NT2/D1 (cell line): ENCODE data around the gene SAMD13.

Experiments
- DNase-seq: peaks from one replicate; pipeline ENCODE4 v3.0.0-alpha.2; 2011; ENCODE audit warnings: low read depth, low spot score
- H3K27me3 ChIP-seq: 2 replicates; pipeline ENCODE4 v1.6.0; 2011; ENCODE audit warnings: mild to moderate bottlenecking; ENCODE audit not compliant: insufficient read length, insufficient read depth
- H3K36me3 ChIP-seq: 2 replicates; pipeline ENCODE4 v1.6.1; 2011; ENCODE audit warnings: mild to moderate bottlenecking, low read length, mixed read lengths; ENCODE audit not compliant: insufficient read depth, insufficient read length
- H3K4me1 ChIP-seq: 2 replicates; pipeline ENCODE4 v1.5.1; 2011; ENCODE audit not compliant: insufficient read depth, insufficient read length
- H3K4me3 ChIP-seq: 2 replicates; pipeline ENCODE4 v1.5.1; 2011; ENCODE audit warnings: low read depth; ENCODE audit not compliant: insufficient read length
- H3K9ac ChIP-seq: 2 replicates; pipeline ENCODE4 v1.6.0; 2011; ENCODE audit warnings: low read depth; ENCODE audit not compliant: insufficient read length
- H3K9me3 ChIP-seq: 2 replicates; pipeline ENCODE4 v1.5.1; 2011; ENCODE audit warnings: mild to moderate bottlenecking, low read length; ENCODE audit not compliant: insufficient read depth
- SUZ12 ChIP-seq: IDR thresholded peaks from 2 replicates; pipeline ENCODE4 v1.6.1; 2011; ENCODE audit not compliant: insufficient read length, insufficient read depth; ENCODE audit errors: extremely low read depth
- YY1 ChIP-seq: IDR thresholded peaks from 2 replicates; pipeline ENCODE4 v1.6.1; 2011; ENCODE audit not compliant: insufficient read length, insufficient read depth
- ZNF274 ChIP-seq: IDR thresholded peaks from 2 replicates; pipeline ENCODE4 v1.6.1; 2011; ENCODE audit warnings: mild to moderate bottlenecking, low read depth, low read length

The SAMD13 gene

DNA sequence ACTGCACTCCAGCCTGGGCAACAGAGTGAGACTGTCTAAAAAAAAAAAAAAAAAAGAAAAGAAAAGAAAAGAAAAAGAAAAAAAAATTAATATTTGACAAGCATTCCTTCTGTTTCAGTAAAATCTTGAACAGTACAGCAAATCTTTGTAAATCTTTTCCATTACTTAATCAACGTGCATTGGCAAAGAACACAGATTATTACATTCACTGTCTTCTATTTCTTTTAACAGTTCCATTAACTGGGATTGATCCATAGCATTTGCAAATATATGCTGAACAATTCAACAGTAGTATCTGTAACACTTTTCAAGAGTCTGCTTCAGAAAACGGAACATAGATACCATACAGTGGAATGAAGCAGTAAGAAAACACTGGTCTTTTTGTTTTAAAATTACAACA lies 9.8 kb downstream of the SAMD13 start:
- H3K36me3 ChIP-seq = no peaks in the 10 kb centered on the region
- H3K9ac ChIP-seq = no peak overlapping the region
- H3K27me3 ChIP-seq = no peaks in the 10 kb centered on the region
- no peak for DNase-seq
- H3K4me1 ChIP-seq = no peaks in the 10 kb centered on the region
- TF ChIP-seq YY1 = no peak
- TF ChIP-seq ZNF274 = no peak
- no peak for TF ChIP-seq SUZ12
- H3K4me3 ChIP-seq = no peak overlapping the region
- no peaks in the 10 kb centered on the region for H3K9me3 ChIP-seq

DNA sequence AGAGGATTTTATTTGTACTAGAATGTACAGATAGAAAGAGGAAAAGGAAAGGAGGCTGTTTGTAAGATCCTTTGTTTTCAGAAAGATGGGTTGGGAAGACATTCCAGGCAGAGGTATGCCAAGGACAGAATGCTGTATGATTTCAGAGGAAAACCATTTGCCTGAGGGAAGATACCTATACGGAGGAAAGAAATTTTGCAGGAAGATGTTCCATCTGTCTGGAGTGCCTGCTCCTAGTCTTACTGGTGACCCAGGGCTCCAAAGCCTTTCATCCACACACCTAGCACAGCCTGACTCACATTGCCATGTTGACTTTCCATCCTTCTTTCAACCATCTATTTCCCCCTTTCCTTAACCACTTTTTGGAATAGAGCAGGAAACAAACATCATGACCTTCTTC lies 18.2 kb downstream of the SAMD13 start:
- DNase-seq = no peak
- Histone ChIP-seq H3K4me3 (no peak overlapping the region), H3K9me3 (no peaks in the 10 kb centered on the region), H3K9ac (no peak overlapping the region), H3K27me3 (no peaks in the 10 kb centered on the region), H3K36me3 (no peaks in the 10 kb centered on the region), H3K4me1 (no peaks in the 10 kb centered on the region)
- TF ChIP-seq ZNF274 = no peak
- TF ChIP-seq SUZ12 = no peak
- no peak for TF ChIP-seq YY1

DNA sequence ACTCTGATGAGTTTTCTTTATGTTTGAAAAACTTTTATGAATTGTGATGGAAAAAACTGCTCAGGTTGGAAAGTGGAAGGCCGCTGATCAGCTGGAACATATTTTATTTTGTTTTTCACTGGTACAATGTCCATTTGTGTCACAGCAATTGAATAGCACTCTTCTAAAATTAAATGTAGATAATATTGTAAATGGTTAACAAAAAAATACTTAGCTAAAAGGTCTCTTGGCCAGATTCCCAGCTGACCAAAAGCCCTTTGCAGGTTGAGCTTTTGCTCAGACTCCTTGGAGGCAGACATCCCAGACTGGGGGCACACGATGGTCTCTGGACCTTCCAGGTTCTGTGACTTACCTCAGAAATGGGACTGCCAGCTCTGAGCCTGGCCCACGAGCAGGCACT lies 26.3 kb downstream of the SAMD13 start:
- Histone ChIP-seq H3K9me3 (no peaks in the 10 kb centered on the region), H3K9ac (no peak overlapping the region), H3K4me1 (no peaks in the 10 kb centered on the region), H3K27me3 (no peaks in the 10 kb centered on the region), H3K36me3 (no peaks in the 10 kb centered on the region), H3K4me3 (no peak overlapping the region)
- no peak for DNase-seq
- TF ChIP-seq SUZ12 = no peak
- no peak for TF ChIP-seq ZNF274
- no peak for TF ChIP-seq YY1

DNA sequence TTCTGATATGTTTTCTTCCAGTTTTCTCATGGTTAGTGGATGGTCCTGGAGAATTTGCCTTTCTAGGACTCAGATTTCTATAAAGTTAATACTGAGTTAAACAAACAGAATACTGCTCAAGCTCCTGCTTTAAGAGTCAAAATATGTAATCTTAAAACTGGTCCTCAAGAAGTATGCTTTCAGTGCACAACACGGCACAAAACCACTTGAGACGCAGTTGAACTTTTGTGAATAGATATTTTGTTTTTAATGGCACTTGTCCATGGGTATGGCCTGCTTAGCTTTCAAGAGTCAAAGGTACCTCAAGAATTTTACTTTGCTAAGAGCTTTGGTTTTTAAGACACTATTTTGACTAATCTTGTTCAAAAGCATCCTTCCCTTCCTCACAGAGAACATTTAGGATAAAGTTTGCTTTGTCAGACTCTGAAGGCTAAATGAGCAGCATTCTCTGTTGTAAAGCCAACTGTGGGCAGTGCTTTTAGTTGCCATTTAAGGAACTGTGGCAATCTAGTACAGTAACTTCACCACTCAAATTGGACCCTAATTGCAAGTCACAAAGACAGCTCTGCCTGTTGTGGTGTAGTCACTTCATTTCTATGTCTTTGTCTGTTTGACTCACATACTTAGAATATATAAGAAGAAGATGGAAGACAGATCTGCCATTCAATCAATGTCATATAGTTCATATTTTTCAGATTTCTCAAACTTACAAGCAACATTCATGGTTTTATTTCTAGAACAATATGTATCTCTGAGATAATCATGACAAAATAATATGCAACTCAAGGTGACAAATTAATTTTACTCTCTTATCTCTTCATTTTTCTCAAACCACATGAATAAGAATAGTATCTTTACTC lies 28.8 kb downstream of the SAMD13 start:
- TF ChIP-seq YY1 (no peak), ZNF274 (no peak), SUZ12 (no peak)
- no peak overlapping the region for H3K4me3 ChIP-seq
- no peaks in the 10 kb centered on the region for H3K27me3 ChIP-seq
- no peaks in the 10 kb centered on the region for H3K4me1 ChIP-seq
- H3K36me3 ChIP-seq = no peaks in the 10 kb centered on the region
- DNase-seq = no peak
- H3K9ac ChIP-seq = no peak overlapping the region
- H3K9me3 ChIP-seq = 0 out of 2 replicates have a peak, but pooled peaks cover under 1% of the 10 kb centered on the region

DNA sequence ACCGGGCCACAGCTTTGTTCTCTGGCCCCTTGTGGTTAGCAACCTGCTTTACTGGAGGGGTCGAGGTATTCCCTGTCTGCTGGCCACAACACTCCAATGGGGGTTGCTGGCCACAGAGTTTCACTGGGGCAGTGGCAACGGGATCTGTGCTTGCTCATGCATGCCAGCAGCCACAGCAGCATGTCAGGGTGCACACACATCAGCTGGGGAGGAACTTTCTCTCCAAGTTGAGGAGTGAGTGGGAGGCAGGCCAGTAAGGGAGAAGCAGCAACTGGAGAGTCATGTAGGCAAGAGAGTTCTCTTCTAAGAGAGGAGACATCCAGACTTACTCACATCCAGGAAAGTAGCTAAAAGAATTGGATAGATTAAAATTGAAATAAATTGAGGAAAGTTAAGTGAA lies 38.0 kb downstream of the SAMD13 start:
- no peak for TF ChIP-seq YY1
- TF ChIP-seq SUZ12 = no peak
- no peak for TF ChIP-seq ZNF274
- Histone ChIP-seq H3K4me3 (no peak overlapping the region), H3K36me3 (no peaks in the 10 kb centered on the region), H3K9me3 (peaks cover 21% of the 10 kb centered on the region), H3K27me3 (no peaks in the 10 kb centered on the region), H3K4me1 (no peaks in the 10 kb centered on the region), H3K9ac (no peak overlapping the region)
- DNase-seq = no peak

DNA sequence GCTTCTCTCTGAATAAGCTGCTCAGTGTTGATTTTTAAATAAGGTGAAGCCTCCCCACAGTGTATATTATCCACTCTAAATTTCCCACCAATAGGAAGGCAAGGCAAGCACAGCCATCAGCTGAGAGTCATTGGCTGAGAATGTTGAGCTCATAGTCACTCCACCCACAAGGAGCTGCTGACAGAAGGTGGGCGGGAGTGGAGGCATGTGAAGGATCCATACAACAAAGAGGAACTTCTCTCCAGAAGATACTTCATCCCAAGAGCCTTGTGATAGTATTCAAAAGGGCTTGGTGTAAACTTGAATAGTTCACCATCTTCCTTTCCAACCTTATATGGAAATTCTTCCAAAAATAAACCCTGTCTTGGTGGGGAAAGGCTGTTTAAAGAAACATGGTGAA lies 42.8 kb downstream of the SAMD13 start:
- no peak for TF ChIP-seq ZNF274
- TF ChIP-seq SUZ12 = no peak
- TF ChIP-seq YY1 = no peak
- Histone ChIP-seq H3K4me3 (no peak overlapping the region), H3K9ac (no peak overlapping the region), H3K27me3 (no peaks in the 10 kb centered on the region), H3K4me1 (no peaks in the 10 kb centered on the region), H3K36me3 (no peaks in the 10 kb centered on the region), H3K9me3 (no peaks in the 10 kb centered on the region)
- DNase-seq = no peak

DNA sequence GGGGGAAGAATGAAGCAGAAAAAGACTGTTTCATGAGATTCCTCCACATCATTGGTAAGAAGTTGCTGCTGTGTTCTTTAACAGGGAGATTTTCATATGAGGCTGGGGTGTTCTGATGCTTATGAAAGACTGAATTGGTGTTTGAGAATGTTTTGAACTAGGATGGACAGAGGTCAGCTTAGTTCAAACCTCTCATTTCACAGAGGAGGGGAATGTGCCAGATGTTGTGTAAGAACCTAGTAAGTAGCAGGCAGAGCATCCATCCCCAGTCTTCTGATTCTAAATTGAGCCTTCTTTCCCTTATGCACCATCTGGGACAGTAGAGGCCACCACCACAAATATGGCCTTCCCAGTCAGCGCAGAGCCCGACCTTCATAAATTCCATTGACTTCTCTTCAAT lies 43.7 kb downstream of the SAMD13 start:
- Histone ChIP-seq H3K4me3 (no peak overlapping the region), H3K9me3 (no peaks in the 10 kb centered on the region), H3K36me3 (no peaks in the 10 kb centered on the region), H3K9ac (no peak overlapping the region), H3K27me3 (no peaks in the 10 kb centered on the region), H3K4me1 (no peaks in the 10 kb centered on the region)
- no peak for TF ChIP-seq SUZ12
- TF ChIP-seq ZNF274 = no peak
- no peak for TF ChIP-seq YY1
- DNase-seq = no peak
